Pulmonary artery endothelial cell (primary cell): ENCODE results near the gene INO80C. TPM values are rescaled to one million over a fixed set of nuclear protein-coding genes. Genes with fewer than 3 reads are reported as not detected.

Experiments
- DNase-seq: peaks from one replicate; pipeline ENCODE4 v3.0.0-alpha.2; 2011; ENCODE audit warnings: low read depth, low spot score
- total RNA-seq: library from RNA; depleted of rRNA; stranded (reverse); fragments of >200 nt; gene quantifications from 2 replicates; pipeline ENCODE4 v1.2.3, GENCODE V29; 2014

INO80C gene
- total RNA-seq, 1 donor from 2014 or later: 20.4 TPM

- no peak for DNase-seq
Measured at GRCh38 chr18:35513181-35513936, 15.6 kb upstream of the INO80C start.

GRCh38 chr18:35512761-35513160 lies 15.0 kb upstream of the INO80C start:
- DNase-seq: no peak

GRCh38 chr18:35511833-35512232 lies 14.1 kb upstream of the INO80C start:
- DNase-seq: no peak

GRCh38 chr18:35511428-35511827 lies 13.7 kb upstream of the INO80C start:
- DNase-seq: no peak

- no peak for DNase-seq
Measured at GRCh38 chr18:35510076-35510651, 12.4 kb upstream of the INO80C start.

GRCh38 chr18:35508746-35509338 lies 11.1 kb upstream of the INO80C start:
- no peak for DNase-seq

- no peak for DNase-seq
Measured at GRCh38 chr18:35508030-35508429, 10.3 kb upstream of the INO80C start.

GRCh38 chr18:35507623-35508022 lies 9.9 kb upstream of the INO80C start:
- DNase-seq: no peak

- no peak for DNase-seq
Measured at GRCh38 chr18:35507192-35507591, 9.4 kb upstream of the INO80C start.

GRCh38 chr18:35506024-35506712 lies 8.4 kb upstream of the INO80C start:
- DNase-seq: no peak

- DNase-seq: no peak
Measured at GRCh38 chr18:35504996-35505395, 7.2 kb upstream of the INO80C start.

- DNase-seq: no peak
Measured at GRCh38 chr18:35502052-35502451, 4.3 kb upstream of the INO80C start.

- no peak for DNase-seq
Measured at GRCh38 chr18:35501369-35501768, 3.6 kb upstream of the INO80C start.

GRCh38 chr18:35500113-35500512 lies 2.4 kb upstream of the INO80C start:
- DNase-seq: no peak

- no peak for DNase-seq
Measured at GRCh38 chr18:35497027-35497369, 762 bp downstream of the INO80C start.

GRCh38 chr18:35495536-35496314 lies 2.0 kb downstream of the INO80C start:
- DNase-seq: no peak

GRCh38 chr18:35494251-35495220 lies 3.2 kb downstream of the INO80C start:
- DNase-seq: no peak

GRCh38 chr18:35491700-35492077 lies 6.1 kb downstream of the INO80C start:
- DNase-seq: no peak

GRCh38 chr18:35490894-35491699 lies 6.7 kb downstream of the INO80C start:
- no peak for DNase-seq
